Peyer's patch (tissue), 4 donors: ENCODE measurements around the gene BLTP3A. TPM values are rescaled to one million over a fixed set of nuclear protein-coding genes. Genes with fewer than 3 reads are reported as not detected.
"Not testable (repeated sequence)": the region's sequence is repeated elsewhere in the genome, so short reads cannot be mapped to it uniquely, and the experiment has no call there.

ENCODE experiments used
- DNase-seq, 3 donors: peaks; one replicate each; pipeline ENCODE4 v3.0.0-alpha.2; 2017 to 2019
- H3K27ac ChIP-seq, 4 donors: fragments of 200-600 bp; sonication (generic); one replicate each; pipeline ENCODE4 v1.5.1; 2016 to 2019
- H3K27me3 ChIP-seq, 2 donors: fragments of 200-600 bp; sonication (generic); one replicate each; pipeline ENCODE4 v1.5.1; 2019
- H3K36me3 ChIP-seq, 3 donors: fragments of 200-600 bp; sonication (generic); one replicate each; pipeline ENCODE4 v1.5.1; 2016 to 2019
- H3K4me1 ChIP-seq, 4 donors: fragments of 200-600 bp; sonication (generic); one replicate each; pipeline ENCODE4 v1.5.1; 2016 to 2019
- H3K4me3 ChIP-seq, 4 donors: fragments of 200-600 bp; sonication (generic); 1 replicate in 3 of 4; 2 replicates in 1 of 4; pipeline ENCODE4 v1.5.1; 2016 to 2019; ENCODE audit warnings: mild to moderate bottlenecking in 1 of 4
- H3K9me3 ChIP-seq, 4 donors: fragments of 200-600 bp; sonication (generic); one replicate each; pipeline ENCODE4 v1.5.1; 2016 to 2019; ENCODE audit warnings: mild to moderate bottlenecking in 1 of 4
- CTCF ChIP-seq, 6 experiments: fragments of 450-650 bp in 4 of 6; fragments of 200-600 bp in 2 of 6; sonication (generic) in 1 of 6; IDR thresholded peaks; one replicate each; pipeline ENCODE4 v1.5.1; 2017 to 2019; ENCODE audit warnings: antibody characterized with exemption in 6 of 6, mild to moderate bottlenecking in 3 of 6, moderate library complexity in 1 of 6
- POLR2A ChIP-seq, 2 donors: fragments of 450-650 bp; IDR thresholded peaks; one replicate each; pipeline ENCODE4 v1.5.1; 2017; ENCODE audit warnings: antibody characterized with exemption in 2 of 2, mild to moderate bottlenecking in 2 of 2, moderate library complexity in 2 of 2
- total RNA-seq, 4 donors: library from RNA; depleted of rRNA; stranded (reverse); fragments of >200 nt; gene quantifications; one replicate each; pipeline ENCODE4 v1.1.0, GENCODE V29; 2016

Gene BLTP3A
- total RNA-seq, 4 donors from 2014 or later = 10.2 to 13.2 (median 10.9) TPM

DNA sequence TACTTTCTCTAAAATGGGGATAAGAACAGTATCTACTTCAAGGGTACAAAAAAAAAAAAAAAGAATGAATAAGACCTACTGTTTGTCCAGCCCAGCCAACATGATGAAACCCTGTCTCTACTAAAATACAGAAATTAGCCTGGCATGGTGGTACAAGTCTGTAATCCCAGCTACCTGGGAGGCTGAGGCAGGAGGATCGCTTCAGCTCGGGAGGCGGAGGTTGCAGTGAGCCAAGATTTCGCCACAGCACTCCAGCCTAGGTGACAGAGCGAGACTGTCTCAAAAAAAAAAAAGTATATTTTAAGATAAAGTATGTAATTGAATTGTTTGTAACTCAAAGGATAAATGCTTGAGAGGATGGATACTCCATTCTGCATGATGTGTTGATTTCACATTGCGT is 2.0 kb downstream of the BLTP3A start:
- Histone ChIP-seq H3K27ac (no peak overlapping the region), H3K4me3 (no peak overlapping the region), H3K9me3 (no peaks in the 10 kb centered on the region), H3K4me1 (peaks cover 0 to 17% (median 2%) of the 10 kb centered on the region in 4 donors), H3K27me3 (no peaks in the 10 kb centered on the region), H3K36me3 (no peaks in the 10 kb centered on the region)
- no peak for DNase-seq
- TF ChIP-seq POLR2A (IDR thresholded peaks at IDR 0.05) = no peak
- TF ChIP-seq CTCF (IDR thresholded peaks at IDR 0.05) = no peak

- TF ChIP-seq CTCF (IDR thresholded peaks at IDR 0.05) (no peak), POLR2A (IDR thresholded peaks at IDR 0.05) (no peak)
- no peaks in the 10 kb centered on the region for H3K9me3 ChIP-seq
- no peak overlapping the region for H3K27ac ChIP-seq
- no peaks in the 10 kb centered on the region for H3K36me3 ChIP-seq
- DNase-seq = no peak
- H3K4me1 ChIP-seq = peaks cover 0 to 13% (median 2%) of the 10 kb centered on the region in 4 donors
- H3K4me3 ChIP-seq = no peak overlapping the region
- H3K27me3 ChIP-seq = no peaks in the 10 kb centered on the region
Observed at GRCh38 chr6:34795836-34796425, 4.0 kb downstream of the BLTP3A start.

DNA sequence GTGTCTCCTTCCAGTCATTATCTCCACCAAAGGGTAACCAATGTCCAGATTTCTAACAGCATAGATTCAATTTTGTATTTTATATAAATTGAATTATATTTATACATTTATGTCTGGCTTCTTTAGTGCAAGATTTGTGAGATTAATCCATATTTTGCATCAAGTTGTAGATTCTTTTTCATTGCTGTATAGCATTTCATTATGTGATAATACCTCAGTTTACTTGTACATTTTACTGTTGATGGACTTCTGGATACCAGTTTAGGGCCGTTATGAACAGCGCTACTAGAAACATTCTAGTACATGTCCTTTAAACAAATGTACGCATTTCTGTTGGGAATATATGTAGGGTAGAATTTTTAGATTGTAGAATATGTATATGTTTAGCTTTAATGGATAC is 6.2 kb downstream of the BLTP3A start:
- H3K27me3 ChIP-seq = no peaks in the 10 kb centered on the region
- no peak for DNase-seq
- no peaks in the 10 kb centered on the region for H3K9me3 ChIP-seq
- no peak overlapping the region for H3K4me3 ChIP-seq
- no peak overlapping the region for H3K27ac ChIP-seq
- H3K4me1 ChIP-seq = peaks cover 0 to 5% (median under 1%) of the 10 kb centered on the region in 4 donors
- no peaks in the 10 kb centered on the region for H3K36me3 ChIP-seq
- TF ChIP-seq POLR2A (IDR thresholded peaks at IDR 0.05) (no peak), CTCF (IDR thresholded peaks at IDR 0.05) (no peak)

GRCh38 chr6:34799547-34799946 is 7.7 kb downstream of the BLTP3A start:
- Histone ChIP-seq H3K36me3 (no peaks in the 10 kb centered on the region), H3K4me3 (no peak overlapping the region), H3K9me3 (no peaks in the 10 kb centered on the region), H3K4me1 (no peaks in the 10 kb centered on the region), H3K27ac (no peak overlapping the region), H3K27me3 (no peaks in the 10 kb centered on the region)
- no peak for DNase-seq
- TF ChIP-seq POLR2A (IDR thresholded peaks at IDR 0.05) = no peak
- no peak for TF ChIP-seq CTCF (IDR thresholded peaks at IDR 0.05)

- no peak overlapping the region for H3K27ac ChIP-seq
- no peak overlapping the region for H3K4me3 ChIP-seq
- DNase-seq = no peak
- H3K9me3 ChIP-seq = no peaks in the 10 kb centered on the region
- no peak for TF ChIP-seq POLR2A (IDR thresholded peaks at IDR 0.05)
- no peak for TF ChIP-seq CTCF (IDR thresholded peaks at IDR 0.05)
- H3K36me3 ChIP-seq = no peaks in the 10 kb centered on the region
- H3K4me1 ChIP-seq = no peaks in the 10 kb centered on the region
- no peaks in the 10 kb centered on the region for H3K27me3 ChIP-seq
Observed at GRCh38 chr6:34804543-34804942, 12.7 kb downstream of the BLTP3A start.

GRCh38 chr6:34805074-34805473 is 13.2 kb downstream of the BLTP3A start:
- H3K27ac ChIP-seq, H3K4me3 ChIP-seq, H3K36me3 ChIP-seq, H3K27me3 ChIP-seq, H3K4me1 ChIP-seq, H3K9me3 ChIP-seq: not testable (repeated sequence)
- DNase-seq = peak in 1 of 3 donors; percentile 49
